GM23248 (cell line): ENCODE measurements around the gene ADAMTS3.

Experiments used
- EZH2 ChIP-seq: fragments of 200-600 bp; sonication (generic); IDR thresholded peaks from 2 replicates; pipeline ENCODE4 v1.6.1; 2018; ENCODE audit warnings: antibody characterized with exemption, mild to moderate bottlenecking; ENCODE audit not compliant: insufficient read depth, poor library complexity, severe bottlenecking
- EZH2phosphoT487 ChIP-seq: fragments of 200-600 bp; sonication (generic); IDR thresholded peaks from 2 replicates; pipeline ENCODE4 v1.6.1; 2018; ENCODE audit warnings: antibody characterized with exemption, moderate library complexity, mild to moderate bottlenecking, low read depth; ENCODE audit not compliant: insufficient read depth

GRCh38 chr4:72567821-72568675, 973 bp downstream of the ADAMTS3 start:
- TF ChIP-seq EZH2 (no peak), EZH2phosphoT487 (no peak)
